ENCODE data around the gene SLX4IP.

The SLX4IP gene

DNA sequence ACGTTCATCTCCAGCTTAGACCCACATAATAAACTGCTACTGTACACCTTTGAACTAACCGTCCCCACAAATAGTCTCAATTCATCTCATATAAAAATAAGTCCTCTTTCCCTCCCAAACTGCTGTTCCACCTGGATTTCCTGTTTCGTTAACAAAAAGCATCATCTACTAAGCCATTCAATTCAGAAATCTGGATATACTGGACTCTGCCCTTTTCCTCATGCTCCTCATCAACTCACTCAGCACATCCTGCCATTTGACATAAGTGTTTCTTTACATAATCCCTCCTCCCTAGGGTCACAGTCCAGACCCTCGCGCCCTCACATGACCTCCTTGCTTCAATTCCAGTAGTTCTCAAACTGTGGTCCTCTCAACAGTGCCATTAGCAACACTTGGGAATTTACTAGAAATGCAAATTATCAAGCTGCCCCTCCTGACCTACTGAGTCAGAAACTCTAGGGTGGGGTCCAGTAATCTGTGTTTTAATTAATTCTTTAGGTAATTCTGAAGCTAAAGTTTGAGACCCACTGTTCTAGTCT, 5.6 kb upstream of the SLX4IP start:
- no peak for DNase-seq

GRCh38 chr20:10430000-10430466, 5.1 kb upstream of the SLX4IP start:
- DNase-seq = no peak

DNA sequence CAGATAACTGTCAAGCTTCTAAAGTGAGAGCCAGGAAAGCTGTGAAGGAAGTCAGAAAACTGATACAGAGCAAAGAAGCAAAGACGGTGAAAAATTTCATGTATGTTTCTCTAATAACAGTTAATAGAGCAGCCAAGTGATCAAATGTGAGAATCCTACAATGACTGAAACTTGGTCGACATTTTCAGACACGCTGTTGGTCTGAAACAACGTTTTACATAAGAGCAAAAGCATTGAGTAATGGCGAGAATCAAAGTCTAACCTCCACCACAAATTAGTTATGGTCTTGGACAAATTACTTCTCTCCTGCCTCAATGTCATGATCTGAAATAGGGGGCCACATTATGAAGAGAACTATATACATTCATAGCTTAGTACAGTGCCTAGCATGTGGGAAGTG, 4.4 kb upstream of the SLX4IP start:
- no peak for DNase-seq

GRCh38 chr20:10432079-10432478, 3.0 kb upstream of the SLX4IP start:
- DNase-seq = no peak

- DNase-seq = peak; percentile 43
Measured at GRCh38 chr20:10433014-10433622, 2.0 kb upstream of the SLX4IP start.

GRCh38 chr20:10433623-10434466, 1.3 kb upstream of the SLX4IP start, which contains the start of gene MKKS:
Gene MKKS, minus strand, starts transcription at chr20:10434222. Its CDS starts 20,708 bp downstream, at chr20:10413514.
- peak; percentile 98 for DNase-seq

GRCh38 chr20:10434467-10434831, 656 bp upstream of the SLX4IP start:
- peak; percentile 99 for DNase-seq

- no peak for DNase-seq
Measured at GRCh38 chr20:10436053-10436699, 1.1 kb downstream of the SLX4IP start.

DNA sequence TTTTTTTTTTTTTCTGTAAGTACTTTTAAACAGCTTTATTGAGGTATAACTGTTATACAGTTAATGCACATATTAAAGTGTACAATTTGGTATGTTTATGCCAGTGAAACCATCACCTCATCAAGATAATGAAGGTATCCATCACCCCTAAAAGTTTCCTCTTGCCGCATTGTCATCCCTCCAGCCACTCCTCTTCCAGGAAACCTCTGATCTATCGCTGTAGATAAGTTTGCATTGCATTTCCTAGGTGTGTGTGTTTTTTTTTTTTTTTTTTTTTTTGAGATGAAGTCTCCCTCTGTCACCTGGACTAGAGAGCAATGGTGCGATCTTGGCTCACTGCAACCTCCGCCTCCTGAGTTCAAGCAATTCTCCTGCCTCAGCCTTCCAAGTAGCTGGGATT, 3.1 kb downstream of the SLX4IP start:
- DNase-seq = no peak

GRCh38 chr20:10443936-10444335, 8.8 kb downstream of the SLX4IP start:
- no peak for DNase-seq

DNA sequence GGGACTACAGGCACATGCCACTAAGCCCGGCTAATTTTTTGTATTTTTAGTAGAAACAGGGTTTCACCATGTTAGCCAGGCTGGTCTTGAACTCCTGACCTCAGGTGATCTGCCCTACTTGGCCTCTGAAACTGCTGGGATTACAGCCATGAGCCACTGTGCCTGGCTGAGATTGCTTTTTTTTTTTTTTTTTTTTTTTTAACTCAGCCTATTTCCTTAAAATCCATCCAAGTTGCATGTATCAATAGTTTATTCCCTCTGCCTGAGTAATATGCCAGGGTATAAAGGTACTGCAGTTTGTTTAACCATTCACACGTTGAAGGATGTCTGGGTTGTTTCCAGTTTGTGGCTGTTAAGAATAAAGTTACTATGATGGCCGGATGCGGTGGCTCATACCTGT, 10.7 kb downstream of the SLX4IP start:
- DNase-seq = no peak

GRCh38 chr20:10447028-10447427, 11.9 kb downstream of the SLX4IP start:
- no peak for DNase-seq

GRCh38 chr20:10448270-10449156, 13.4 kb downstream of the SLX4IP start:
- DNase-seq = peak; percentile 30

DNA sequence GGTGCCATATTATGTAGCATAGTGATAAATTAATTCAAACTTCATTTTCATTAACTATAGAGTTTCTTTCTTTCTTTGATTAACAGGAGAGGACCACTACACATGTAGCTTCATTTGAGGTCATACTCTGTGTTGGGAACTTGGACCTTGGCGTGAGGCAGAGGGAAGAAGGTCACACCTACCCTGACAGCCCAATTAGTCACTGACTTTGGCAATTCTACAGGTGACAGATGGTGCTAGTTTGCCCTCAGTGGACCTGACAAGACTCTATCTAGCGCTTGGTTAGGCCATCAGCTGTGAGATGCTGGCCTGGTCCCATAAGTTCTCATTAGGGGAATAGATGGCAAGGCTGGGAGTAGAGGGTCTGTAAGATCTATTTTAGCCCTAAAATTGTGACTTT, 14.2 kb downstream of the SLX4IP start:
- no peak for DNase-seq

- DNase-seq = no peak
Measured at GRCh38 chr20:10453241-10453640, 18.1 kb downstream of the SLX4IP start.

DNA sequence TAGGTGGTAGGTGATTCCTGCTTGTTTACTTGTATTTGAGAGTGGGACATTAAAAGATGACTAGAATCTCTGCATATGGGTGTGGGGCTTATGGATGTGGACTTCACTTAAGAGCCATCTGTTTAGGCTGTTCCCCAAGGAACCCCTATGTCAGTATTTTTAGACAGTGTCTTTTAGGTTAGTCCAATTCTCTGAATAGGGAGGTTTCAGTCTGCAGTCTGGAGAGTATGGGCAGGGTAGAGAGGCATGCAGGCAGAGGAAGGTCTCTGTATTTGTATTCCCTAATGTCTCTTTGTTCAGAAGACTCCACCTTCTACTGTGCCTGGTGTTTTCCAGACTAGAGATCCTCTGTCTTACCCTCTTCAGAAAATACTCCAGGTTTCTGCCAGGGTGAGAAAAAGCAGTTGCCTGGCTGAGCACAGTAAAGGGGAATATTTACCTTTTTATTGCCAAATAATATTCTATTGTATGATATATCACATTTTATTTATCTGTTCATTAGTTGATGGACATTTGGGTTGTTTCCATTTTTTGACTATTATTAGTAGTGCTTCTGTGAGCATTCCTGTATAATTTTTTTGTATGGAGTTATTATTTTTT, 19.1 kb downstream of the SLX4IP start:
- DNase-seq = no peak

DNA sequence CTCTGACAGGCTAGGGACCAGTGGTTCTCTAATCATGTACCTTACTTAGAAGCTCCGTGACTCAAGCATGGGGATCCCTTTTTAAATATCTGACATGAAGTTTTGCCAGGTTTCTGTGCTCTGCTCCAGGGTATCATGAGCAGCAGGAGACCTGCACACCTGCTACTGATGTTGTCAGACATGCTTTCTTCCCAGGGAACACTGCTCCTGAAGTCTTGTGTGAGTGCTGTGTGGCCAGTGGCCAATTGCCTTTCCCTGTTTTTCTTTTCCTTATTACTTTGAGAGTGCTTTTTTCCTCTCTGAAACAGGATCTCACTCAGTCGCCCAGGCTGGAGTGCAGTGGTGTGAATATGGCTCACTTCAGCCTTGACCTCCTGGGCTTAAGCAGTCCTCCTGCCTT, 26.4 kb downstream of the SLX4IP start:
- no peak for DNase-seq

DNA sequence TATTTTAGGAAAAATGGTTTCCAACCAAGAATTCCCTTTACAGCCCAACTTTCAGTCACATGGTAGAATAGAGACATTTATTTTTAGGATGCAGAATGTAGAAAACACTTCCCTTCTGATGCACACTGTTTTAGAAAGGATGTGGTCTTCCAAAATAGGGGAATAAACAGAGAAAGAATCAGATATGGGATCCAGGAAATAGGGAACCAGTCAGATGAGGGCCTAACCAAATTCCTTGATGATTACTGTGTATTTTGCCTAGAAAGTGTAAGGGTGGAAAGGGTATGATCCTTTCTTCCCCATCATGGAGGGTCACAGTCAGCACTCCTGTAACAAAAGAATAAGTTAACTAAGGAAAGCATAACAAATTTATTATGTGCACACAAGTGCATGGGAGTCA, 27.4 kb downstream of the SLX4IP start:
- DNase-seq = no peak

- no peak for DNase-seq
Measured at GRCh38 chr20:10463622-10464021, 28.5 kb downstream of the SLX4IP start.

DNA sequence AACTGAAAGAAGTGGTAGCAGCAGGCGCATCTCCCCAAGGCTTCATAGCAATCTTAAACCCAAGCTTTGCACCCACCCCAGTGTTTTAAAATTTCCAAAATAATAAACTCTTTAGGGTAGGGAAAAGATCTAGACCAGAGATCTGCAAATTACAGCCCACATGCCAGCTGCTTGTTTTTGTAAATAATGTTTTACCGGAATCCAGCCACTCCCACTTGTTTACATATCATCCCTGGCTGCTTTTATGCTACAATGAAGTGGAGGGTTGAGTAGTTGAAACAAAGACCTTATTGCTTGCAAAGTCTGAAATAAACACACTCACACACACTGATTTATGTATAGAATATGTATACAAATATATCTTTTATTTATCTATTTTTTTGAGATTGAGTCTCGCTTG, 30.0 kb downstream of the SLX4IP start:
- no peak for DNase-seq

DNA sequence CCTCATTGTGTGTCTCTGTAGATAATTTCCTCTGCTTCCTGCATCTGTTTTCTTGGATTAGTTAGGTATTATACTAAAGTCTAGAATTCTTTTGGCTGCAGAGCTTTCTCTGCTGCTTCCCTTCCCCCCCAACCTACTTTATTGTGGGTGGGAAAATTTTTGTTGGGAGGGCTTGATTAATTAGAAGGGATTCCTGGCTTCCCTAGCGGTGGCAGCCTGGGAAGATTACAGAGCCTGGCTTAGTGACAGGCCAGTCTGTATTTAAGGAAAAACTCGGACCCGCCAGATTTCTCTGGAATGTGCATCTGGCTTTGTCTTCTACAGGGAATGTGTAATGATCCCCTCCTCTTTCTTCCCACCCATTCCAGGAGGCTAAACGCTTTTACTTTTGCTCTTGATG, 31.2 kb downstream of the SLX4IP start:
- DNase-seq = no peak

DNA sequence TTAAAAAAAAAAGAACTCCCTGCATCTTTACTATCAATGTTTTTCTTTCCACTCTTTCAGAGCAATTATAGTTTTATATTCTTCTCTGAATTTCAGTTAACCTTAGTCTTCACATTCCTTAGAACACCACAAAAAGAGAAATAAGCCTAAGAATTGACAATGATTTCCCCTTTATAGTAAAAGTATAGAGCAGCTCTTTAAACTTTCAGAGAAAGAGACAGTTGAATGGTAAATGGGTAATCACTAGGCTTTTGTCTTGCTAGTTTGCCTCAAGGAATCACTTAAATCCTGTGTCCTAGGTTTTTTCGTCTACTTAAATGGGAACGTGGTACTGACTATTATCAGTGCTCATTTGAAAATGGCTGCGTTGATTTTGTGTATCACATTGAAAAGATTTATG, 31.8 kb downstream of the SLX4IP start:
- DNase-seq = no peak
